Measurements from ENCODE around the gene ZC3H7B.
A peak's percentile ranks its signal among the peaks of the same experiment; 100 is the strongest.

- TF ChIP-seq MAX (IDR thresholded peaks at IDR 0.05) (0 out of 2 replicates have a peak, but pooled peaks have one; percentile 12), TAF1 (IDR thresholded peaks at IDR 0.05; ENCODE audit: low read depth) (no peak)
Observed at GRCh38 chr22:41262250-41262765, 39.0 kb upstream of the ZC3H7B start.
